Adrenal gland (tissue), 5 donors: Measurements from ENCODE around the gene RUNX1.

ENCODE experiments used
- POLR2A ChIP-seq, 2 donors: fragments of 450-650 bp; IDR thresholded peaks; one replicate each; pipeline ENCODE4 v1.6.1; 2017; ENCODE audit warnings: antibody characterized with exemption in 2 of 2, mild to moderate bottlenecking in 2 of 2, moderate library complexity in 1 of 2
- TF ChIP-seq, protein P1 (sequence below), 6 experiments: fragments of 450-650 bp in 4 of 6; fragments of 200-600 bp in 2 of 6; sonication (generic) in 1 of 6; IDR thresholded peaks; 1 replicate in 5 of 6; 2 replicates in 1 of 6; pipeline versions ENCODE4 v1.5.1 to v1.8.0; 2016 to 2021; ENCODE audit warnings: antibody characterized with exemption in 6 of 6, mild to moderate bottlenecking in 2 of 6, moderate library complexity in 1 of 6
- donor health status: DM: no; HTN: no; CAD: no.

DNA sequence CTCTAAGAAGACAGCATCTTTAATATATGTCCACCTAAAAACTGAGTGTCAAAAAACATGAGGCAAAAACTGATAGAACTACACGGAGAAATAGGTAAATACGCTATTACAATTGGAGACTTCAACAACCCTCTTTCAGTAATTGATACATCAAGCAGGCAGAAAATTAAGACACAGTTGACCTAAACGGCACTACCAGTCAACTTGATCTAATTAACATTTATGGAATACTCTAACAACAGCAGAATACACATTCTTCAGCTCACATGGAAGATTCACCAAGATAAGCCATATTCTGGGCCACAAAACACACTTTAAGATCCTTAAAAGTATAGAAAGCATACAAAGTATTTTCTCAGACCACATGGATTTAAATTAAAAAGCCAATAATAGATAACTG is 242.7 kb downstream of the RUNX1 start:
- TF ChIP-seq, protein P1, sequence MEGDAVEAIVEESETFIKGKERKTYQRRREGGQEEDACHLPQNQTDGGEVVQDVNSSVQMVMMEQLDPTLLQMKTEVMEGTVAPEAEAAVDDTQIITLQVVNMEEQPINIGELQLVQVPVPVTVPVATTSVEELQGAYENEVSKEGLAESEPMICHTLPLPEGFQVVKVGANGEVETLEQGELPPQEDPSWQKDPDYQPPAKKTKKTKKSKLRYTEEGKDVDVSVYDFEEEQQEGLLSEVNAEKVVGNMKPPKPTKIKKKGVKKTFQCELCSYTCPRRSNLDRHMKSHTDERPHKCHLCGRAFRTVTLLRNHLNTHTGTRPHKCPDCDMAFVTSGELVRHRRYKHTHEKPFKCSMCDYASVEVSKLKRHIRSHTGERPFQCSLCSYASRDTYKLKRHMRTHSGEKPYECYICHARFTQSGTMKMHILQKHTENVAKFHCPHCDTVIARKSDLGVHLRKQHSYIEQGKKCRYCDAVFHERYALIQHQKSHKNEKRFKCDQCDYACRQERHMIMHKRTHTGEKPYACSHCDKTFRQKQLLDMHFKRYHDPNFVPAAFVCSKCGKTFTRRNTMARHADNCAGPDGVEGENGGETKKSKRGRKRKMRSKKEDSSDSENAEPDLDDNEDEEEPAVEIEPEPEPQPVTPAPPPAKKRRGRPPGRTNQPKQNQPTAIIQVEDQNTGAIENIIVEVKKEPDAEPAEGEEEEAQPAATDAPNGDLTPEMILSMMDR (IDR thresholded peaks at IDR 0.05): no peak
- no peak for TF ChIP-seq POLR2A (IDR thresholded peaks at IDR 0.05)
